Measurements from ENCODE around the gene PUSL1. TPM values are rescaled to one million over a fixed set of nuclear protein-coding genes. Genes with fewer than 3 reads are reported as not detected.
A peak's percentile ranks its signal among the peaks of the same experiment; 100 is the strongest.

The PUSL1 gene
- total and polyA plus RNA-seq, 2 of the 13 experiments (the other 11 are each of a cell fraction or from before 2014, with no cell fraction given): 8.3 to 22.2 TPM

GRCh38 chr1:1273512-1274298 is 34.7 kb upstream of the PUSL1 start, which contains the start of gene UBE2J2 (continued):
- TF ChIP-seq LCORL (IDR thresholded peaks at IDR 0.05): no peak
- 0 out of 2 replicates have a peak, but pooled peaks have one; percentile 59 for TF ChIP-seq LCORL (CRISPR knock-in tag; IDR thresholded peaks at IDR 0.05)
- TF ChIP-seq STAT6 (CRISPR knock-in tag; IDR thresholded peaks at IDR 0.05; ENCODE audit: borderline replicate concordance): no peak
- no peak for TF ChIP-seq ZNF350 (CRISPR knock-in tag; IDR thresholded peaks at IDR 0.05; ENCODE audit: borderline replicate concordance, low read depth)
- no peak for TF ChIP-seq ZNF326 (CRISPR knock-in tag; IDR thresholded peaks at IDR 0.05; ENCODE audit: borderline replicate concordance)
- TF ChIP-seq ZBTB40 (IDR thresholded peaks at IDR 0.05): no peak
- 0 out of 2 replicates have a peak, but pooled peaks have one; percentile 1 for TF ChIP-seq ZBTB40 (CRISPR knock-in tag; IDR thresholded peaks at IDR 0.05)
- 0 out of 2 replicates have a peak, but pooled peaks have one; percentile 20 for TF ChIP-seq ZNF235 (CRISPR knock-in tag; IDR thresholded peaks at IDR 0.05; ENCODE audit: borderline replicate concordance)
- TF ChIP-seq HMGXB3 (CRISPR knock-in tag; IDR thresholded peaks at IDR 0.05; ENCODE audit: borderline replicate concordance): peak; percentile 71; the same call in 1 of the 2 replicates
- 0 out of 2 replicates have a peak, but pooled peaks have one; percentile 50 for TF ChIP-seq BRF2 (CRISPR knock-in tag; IDR thresholded peaks at IDR 0.05)

All from HepG2 (cell line).